Measurements from ENCODE around the gene DROSHA. TPM values are rescaled to one million over a fixed set of nuclear protein-coding genes. Genes with fewer than 3 reads are reported as not detected.

Gene DROSHA
- total RNA-seq, 1 donor from 2014 or later, result 93.1 TPM

DNA sequence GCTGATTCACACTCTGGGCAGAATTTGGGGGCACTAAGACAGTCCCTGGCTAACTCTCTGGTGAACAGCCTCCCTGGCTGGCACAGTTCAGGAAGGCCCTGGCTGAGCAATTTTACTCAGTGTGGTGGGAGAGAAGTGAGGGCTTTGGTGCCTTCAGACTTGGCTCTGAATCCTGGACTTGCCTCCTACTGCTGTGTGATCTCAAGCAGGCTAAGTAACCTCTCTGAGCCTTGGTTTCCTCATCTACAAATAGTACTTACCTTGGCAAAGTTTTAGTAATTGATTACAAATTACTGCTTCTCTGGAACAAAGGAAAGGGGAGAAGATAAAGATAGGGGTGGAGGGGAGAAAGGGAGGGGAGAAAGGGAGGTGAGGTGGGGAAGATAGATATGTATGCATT lies 153.8 kb downstream of the DROSHA start:
- Mint-ChIP-seq H3K27ac (no peak overlapping the region), H3K27me3 (ENCODE audit: low read depth) (peaks cover 1% of the 10 kb centered on the region), H3K9me3 (no peaks in the 10 kb centered on the region), H3K4me1 (peaks cover 9% of the 10 kb centered on the region), H3K4me3 (no peak overlapping the region), H3K36me3 (no peaks in the 10 kb centered on the region)
- DNase-seq (ENCODE audit: low spot score in 2 of 2, unreplicated experiment in 2 of 2), result no peak
- no peak for TF ChIP-seq CTCF (IDR thresholded peaks at IDR 0.05; ENCODE audit: unreplicated experiment)

DNA sequence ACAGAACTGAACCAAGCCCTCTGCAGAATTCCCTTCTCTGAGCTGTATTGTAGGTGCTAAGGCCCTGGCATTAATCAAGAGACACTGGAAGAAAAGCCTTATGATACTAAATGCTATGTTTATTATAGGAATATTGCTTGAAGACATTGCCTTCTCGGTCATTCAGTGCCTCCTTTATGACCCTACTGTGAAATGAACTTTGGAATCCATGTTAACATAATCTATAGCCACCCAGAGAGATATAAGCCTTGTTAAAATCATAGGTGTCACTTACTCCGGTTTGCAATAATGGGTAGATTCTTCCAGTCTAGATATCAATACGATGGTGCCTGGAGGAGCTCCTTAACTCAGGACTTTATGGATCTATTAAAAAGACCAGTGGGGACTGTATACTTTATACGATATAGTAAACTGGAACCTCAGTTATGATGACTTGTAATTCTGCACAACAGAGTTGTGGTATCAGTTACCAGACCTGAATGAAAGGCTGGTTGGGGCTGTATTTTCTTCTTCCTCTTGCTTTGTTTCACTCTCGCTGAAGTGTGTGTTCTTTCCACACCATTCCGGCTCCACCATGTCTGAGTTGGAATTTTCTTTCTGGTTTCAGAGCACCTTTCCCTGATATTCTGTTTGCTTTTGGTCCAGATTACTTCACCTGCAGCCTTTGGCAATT lies 154.5 kb downstream of the DROSHA start:
- no peak for DNase-seq (ENCODE audit: low spot score in 2 of 2, unreplicated experiment in 2 of 2)
- no peak overlapping the region for H3K4me3 Mint-ChIP-seq
- H3K36me3 Mint-ChIP-seq, result no peaks in the 10 kb centered on the region
- H3K9me3 Mint-ChIP-seq, result no peaks in the 10 kb centered on the region
- H3K27me3 Mint-ChIP-seq (ENCODE audit: low read depth), result peaks cover 1% of the 10 kb centered on the region
- peaks cover 5% of the 10 kb centered on the region for H3K4me1 Mint-ChIP-seq
- TF ChIP-seq CTCF (IDR thresholded peaks at IDR 0.05; ENCODE audit: unreplicated experiment), result no peak
- no peak overlapping the region for H3K27ac Mint-ChIP-seq

- Mint-ChIP-seq H3K36me3 (no peaks in the 10 kb centered on the region), H3K27ac (no peak overlapping the region), H3K4me3 (no peak overlapping the region), H3K4me1 (peaks cover 2% of the 10 kb centered on the region), H3K9me3 (no peaks in the 10 kb centered on the region), H3K27me3 (ENCODE audit: low read depth) (peaks cover 5% of the 10 kb centered on the region)
- no peak for DNase-seq (ENCODE audit: low spot score in 2 of 2, unreplicated experiment in 2 of 2)
- TF ChIP-seq CTCF (IDR thresholded peaks at IDR 0.05; ENCODE audit: unreplicated experiment), result no peak
Measured at GRCh38 chr5:31375999-31376720, 155.7 kb downstream of the DROSHA start.

DNA sequence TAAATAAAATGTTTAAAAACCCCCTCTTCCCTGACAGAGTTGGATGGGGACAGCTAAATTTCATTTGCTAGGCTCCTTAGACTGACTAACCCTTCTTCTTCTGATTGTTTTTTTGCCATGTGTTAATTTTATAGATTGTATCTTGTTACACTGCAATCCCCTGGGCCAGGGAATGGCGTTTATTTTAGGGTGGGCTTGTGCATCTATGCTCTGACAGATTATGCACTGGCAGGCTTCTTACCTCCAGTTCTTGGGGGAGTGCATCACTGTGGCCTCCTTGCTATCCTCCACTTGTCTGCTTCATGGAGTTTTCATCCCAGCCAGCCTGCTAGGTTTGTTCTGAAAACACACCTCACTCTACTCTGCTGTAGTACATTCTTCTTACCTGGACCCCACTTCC lies 159.8 kb downstream of the DROSHA start:
- Mint-ChIP-seq H3K27ac (no peak overlapping the region), H3K36me3 (no peaks in the 10 kb centered on the region), H3K27me3 (ENCODE audit: low read depth) (peaks cover 9% of the 10 kb centered on the region), H3K4me1 (peaks cover 1% of the 10 kb centered on the region), H3K9me3 (no peaks in the 10 kb centered on the region), H3K4me3 (no peak overlapping the region)
- no peak for DNase-seq (ENCODE audit: low spot score in 2 of 2, unreplicated experiment in 2 of 2)
- no peak for TF ChIP-seq CTCF (IDR thresholded peaks at IDR 0.05; ENCODE audit: unreplicated experiment)

DNA sequence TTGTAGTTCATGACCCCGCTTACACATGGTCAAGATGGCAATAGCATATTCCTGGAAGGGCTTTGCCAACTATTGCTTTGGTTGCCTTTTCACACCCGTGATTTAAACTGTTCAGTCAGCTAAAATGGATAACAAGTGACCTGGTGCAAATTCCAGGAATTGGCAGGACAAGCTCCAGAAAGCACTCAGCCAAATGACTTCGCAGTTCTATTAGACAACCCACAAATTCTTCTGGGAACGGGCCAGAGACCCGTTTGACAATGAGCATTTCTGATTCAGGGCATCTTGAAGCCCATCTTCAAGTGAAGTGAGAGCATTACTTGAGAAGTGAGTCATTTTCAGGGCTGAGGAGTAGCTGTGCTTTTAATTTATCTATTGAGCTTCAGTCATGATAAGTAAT lies 165.0 kb downstream of the DROSHA start:
- no peak overlapping the region for H3K4me3 Mint-ChIP-seq
- H3K4me1 Mint-ChIP-seq, result peaks cover 8% of the 10 kb centered on the region
- no peaks in the 10 kb centered on the region for H3K36me3 Mint-ChIP-seq
- peaks cover 9% of the 10 kb centered on the region for H3K9me3 Mint-ChIP-seq
- no peak for DNase-seq (ENCODE audit: low spot score in 2 of 2, unreplicated experiment in 2 of 2)
- no peak overlapping the region for H3K27ac Mint-ChIP-seq
- H3K27me3 Mint-ChIP-seq (ENCODE audit: low read depth), result peaks cover 9% of the 10 kb centered on the region
- TF ChIP-seq CTCF (IDR thresholded peaks at IDR 0.05; ENCODE audit: unreplicated experiment), result no peak
